GM06990 (cell line): ENCODE measurements around the gene EML1.

Experiments used
- DNase-seq: peaks from one replicate; pipeline ENCODE4 v3.0.0-alpha.2; 2011; ENCODE audit not compliant: insufficient read length; ENCODE audit errors: extremely low read depth
- H3K27me3 ChIP-seq: replicated peaks from 2 replicates; pipeline ENCODE4 v1.6.0; 2011; ENCODE audit warnings: low read length; ENCODE audit not compliant: control insufficient read depth, insufficient read depth
- H3K36me3 ChIP-seq: 2 replicates; pipeline ENCODE4 v1.5.1; 2011; ENCODE audit warnings: low read length; ENCODE audit not compliant: control insufficient read depth, insufficient read depth
- H3K4me3 ChIP-seq: replicated peaks from 2 replicates; pipeline ENCODE4 v1.5.1; 2011; ENCODE audit warnings: low read depth, mild to moderate bottlenecking, control low read depth, low read length
- TF ChIP-seq, protein P1 (sequence below): IDR thresholded peaks from 2 replicates; pipeline ENCODE4 v1.5.1; 2011; ENCODE audit warnings: low read length, control low read depth, mild to moderate bottlenecking, inconsistent platforms; ENCODE audit not compliant: insufficient read depth, poor library complexity, severe bottlenecking

Gene EML1

DNA sequence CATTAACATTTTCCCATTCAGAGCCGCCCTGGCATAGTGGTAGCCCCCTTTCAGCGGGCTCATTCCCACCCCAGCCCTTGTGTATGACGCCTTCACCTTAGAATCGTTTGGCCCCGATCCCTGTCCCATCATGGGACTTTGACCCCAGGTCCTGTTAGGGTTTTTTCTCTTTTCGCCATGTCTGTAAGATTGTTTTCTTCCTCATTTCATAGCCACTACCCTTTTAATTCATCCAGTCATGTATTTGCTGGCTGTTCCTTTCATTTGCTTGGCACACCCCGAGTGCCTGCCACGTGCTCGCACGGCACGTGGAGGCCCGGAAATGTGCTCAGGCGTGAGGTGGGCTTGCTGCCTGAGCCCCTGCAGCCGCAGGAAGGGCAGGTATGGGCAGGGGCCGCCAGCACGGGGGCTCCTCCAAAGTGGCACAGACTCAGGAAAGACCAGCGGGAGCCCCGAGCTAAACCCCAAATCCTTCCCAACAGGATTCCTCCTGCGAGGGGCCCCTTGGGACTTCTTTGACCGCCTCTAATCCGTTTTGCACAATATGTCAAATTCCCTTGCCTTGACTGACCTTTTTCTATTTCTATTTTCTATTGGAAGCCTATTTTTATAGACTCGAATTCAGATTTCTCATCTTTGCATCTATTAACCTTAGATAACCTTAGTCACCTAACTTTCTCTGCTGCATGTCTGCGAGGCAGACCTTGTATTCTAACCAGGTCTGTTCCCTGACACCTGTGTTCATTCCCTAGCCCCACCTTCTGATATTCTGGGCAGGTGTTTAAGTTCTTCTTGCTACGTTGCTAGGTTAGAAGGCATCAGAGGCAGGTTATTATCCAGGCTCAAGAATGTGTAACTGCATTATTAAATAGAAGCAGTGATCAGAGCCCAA is 114.8 kb downstream of the EML1 start:
- no peak overlapping the region for H3K4me3 ChIP-seq
- DNase-seq: no peak
- no peaks in the 10 kb centered on the region for H3K36me3 ChIP-seq
- H3K27me3 ChIP-seq: peaks cover 2% of the 10 kb centered on the region; the same call in 1 of the 2 replicates
- TF ChIP-seq, protein P1, sequence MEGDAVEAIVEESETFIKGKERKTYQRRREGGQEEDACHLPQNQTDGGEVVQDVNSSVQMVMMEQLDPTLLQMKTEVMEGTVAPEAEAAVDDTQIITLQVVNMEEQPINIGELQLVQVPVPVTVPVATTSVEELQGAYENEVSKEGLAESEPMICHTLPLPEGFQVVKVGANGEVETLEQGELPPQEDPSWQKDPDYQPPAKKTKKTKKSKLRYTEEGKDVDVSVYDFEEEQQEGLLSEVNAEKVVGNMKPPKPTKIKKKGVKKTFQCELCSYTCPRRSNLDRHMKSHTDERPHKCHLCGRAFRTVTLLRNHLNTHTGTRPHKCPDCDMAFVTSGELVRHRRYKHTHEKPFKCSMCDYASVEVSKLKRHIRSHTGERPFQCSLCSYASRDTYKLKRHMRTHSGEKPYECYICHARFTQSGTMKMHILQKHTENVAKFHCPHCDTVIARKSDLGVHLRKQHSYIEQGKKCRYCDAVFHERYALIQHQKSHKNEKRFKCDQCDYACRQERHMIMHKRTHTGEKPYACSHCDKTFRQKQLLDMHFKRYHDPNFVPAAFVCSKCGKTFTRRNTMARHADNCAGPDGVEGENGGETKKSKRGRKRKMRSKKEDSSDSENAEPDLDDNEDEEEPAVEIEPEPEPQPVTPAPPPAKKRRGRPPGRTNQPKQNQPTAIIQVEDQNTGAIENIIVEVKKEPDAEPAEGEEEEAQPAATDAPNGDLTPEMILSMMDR: no peak

GRCh38 chr14:99908653-99909250 is 115.5 kb downstream of the EML1 start:
- DNase-seq: no peak
- TF ChIP-seq, protein P1: no peak
- H3K36me3 ChIP-seq: no peaks in the 10 kb centered on the region

DNA sequence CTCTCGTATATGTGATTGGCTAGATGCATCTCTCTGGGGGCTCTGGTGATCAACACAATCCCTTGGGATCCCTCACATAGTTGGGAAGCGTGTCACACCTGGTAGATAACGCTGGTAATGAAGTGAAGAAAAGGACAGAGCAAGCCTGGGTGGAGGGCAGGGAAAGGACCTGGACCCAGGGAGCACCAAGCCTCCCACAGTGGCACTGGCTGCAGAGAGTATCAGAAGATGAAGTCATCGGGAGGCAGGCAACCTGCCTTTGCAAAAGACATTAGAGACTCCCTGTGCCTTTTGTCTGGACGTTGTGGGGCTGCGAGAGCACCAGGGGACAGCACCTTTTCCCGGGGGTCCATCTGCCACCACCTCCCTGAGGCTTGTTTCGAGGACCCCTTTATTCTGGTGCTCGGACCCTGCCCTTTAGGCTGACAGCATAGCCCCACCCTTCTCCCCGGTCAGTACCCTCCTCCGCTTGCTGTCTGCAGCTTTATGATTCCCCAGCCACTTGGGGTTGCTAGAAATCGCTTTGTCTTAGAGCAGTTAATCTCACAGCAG is 116.4 kb downstream of the EML1 start:
- H3K36me3 ChIP-seq: no peaks in the 10 kb centered on the region
- no peak overlapping the region for H3K4me3 ChIP-seq
- DNase-seq: no peak
- TF ChIP-seq, protein P1: no peak
- H3K27me3 ChIP-seq: peaks cover 2% of the 10 kb centered on the region; the same call in 1 of the 2 replicates

More at GRCh38 chr14:99908653-99909250, 115.5 kb downstream of the EML1 start:
- peaks cover 2% of the 10 kb centered on the region; the same call in 1 of the 2 replicates for H3K27me3 ChIP-seq
- no peak overlapping the region for H3K4me3 ChIP-seq

- no peak overlapping the region for H3K4me3 ChIP-seq
- no peak for DNase-seq
- H3K36me3 ChIP-seq: no peaks in the 10 kb centered on the region
- H3K27me3 ChIP-seq: peaks cover 2% of the 10 kb centered on the region
- TF ChIP-seq, protein P1: no peak
Observed at GRCh38 chr14:99910337-99911309, 117.4 kb downstream of the EML1 start.
